Hepatocyte (in vitro differentiated cells): Measurements from ENCODE around the gene PLXNA2. TPM values are rescaled to one million over a fixed set of nuclear protein-coding genes. Genes with fewer than 3 reads are reported as not detected.

ENCODE experiments used
- DNase-seq: peaks from one replicate; pipeline ENCODE4 v3.0.0-alpha.2; 2016; ENCODE audit warnings: low spot score
- H2AFZ ChIP-seq: fragments of 200-600 bp; sonication (generic); 2 replicates; pipeline ENCODE4 v1.6.0; 2016; ENCODE audit warnings: antibody characterized with exemption, mild to moderate bottlenecking
- H3K27ac ChIP-seq: fragments of 200-600 bp; sonication (generic); 2 replicates; pipeline ENCODE4 v1.5.1; 2016; ENCODE audit warnings: mild to moderate bottlenecking
- H3K27me3 ChIP-seq: fragments of 200-600 bp; sonication (generic); 2 replicates; pipeline ENCODE4 v1.6.1; 2016
- H3K36me3 ChIP-seq: fragments of 200-600 bp; sonication (generic); replicated peaks from 2 replicates; pipeline ENCODE4 v1.5.1; 2016; ENCODE audit warnings: low read depth; ENCODE audit not compliant: insufficient read depth
- H3K4me1 ChIP-seq: fragments of 200-600 bp; sonication (generic); 2 replicates; pipeline ENCODE4 v1.5.1; 2016; ENCODE audit warnings: mild to moderate bottlenecking, moderate library complexity; ENCODE audit not compliant: insufficient read depth
- H3K4me2 ChIP-seq: fragments of 200-600 bp; sonication (generic); 2 replicates; pipeline ENCODE4 v1.6.0; 2016
- H3K4me3 ChIP-seq: fragments of 200-600 bp; sonication (generic); 2 replicates; pipeline ENCODE4 v1.5.1; 2016; ENCODE audit warnings: mild to moderate bottlenecking
- H3K79me2 ChIP-seq: fragments of 200-600 bp; sonication (generic); 2 replicates; pipeline ENCODE4 v1.6.0; 2017; ENCODE audit warnings: mild to moderate bottlenecking
- H3K9me2 ChIP-seq: fragments of 200-600 bp; sonication (generic); replicated peaks from 2 replicates; pipeline ENCODE4 v1.6.0; 2017; ENCODE audit warnings: mild to moderate bottlenecking; ENCODE audit not compliant: insufficient read depth
- H3K9me3 ChIP-seq: fragments of 200-600 bp; sonication (generic); 2 replicates; pipeline ENCODE4 v1.5.1; 2016; ENCODE audit warnings: low read depth, mild to moderate bottlenecking
- H4K20me1 ChIP-seq: fragments of 200-600 bp; sonication (generic); 2 replicates; pipeline ENCODE4 v1.6.0; 2016; ENCODE audit warnings: mild to moderate bottlenecking; ENCODE audit not compliant: insufficient read depth, poor library complexity, severe bottlenecking
- EZH2 ChIP-seq: fragments of 200-600 bp; sonication (generic); IDR thresholded peaks from 2 replicates; pipeline ENCODE4 v1.6.1; 2016; ENCODE audit warnings: antibody characterized with exemption, mild to moderate bottlenecking, borderline replicate concordance
- EZH2phosphoT487 ChIP-seq: fragments of 200-600 bp; sonication (generic); IDR thresholded peaks from one replicate; pipeline ENCODE4 v1.6.1; 2018; ENCODE audit warnings: antibody characterized with exemption, mild to moderate bottlenecking, low read depth, moderate library complexity; ENCODE audit not compliant: unreplicated experiment, severe bottlenecking
- WGBS: methylation state at CpG from one replicate; pipeline ENCODE4 v1.1.6; 2016; ENCODE audit warnings: low lambda C conversion rate; ENCODE audit errors: missing lambda C conversion rate; 5-methylcytosine and 5-hydroxymethylcytosine counted together
- polyA plus RNA-seq: library from polyadenylated mRNA; unstranded; fragments of >200 nt; fragmentation: Nextera tagmentation; extraction: Ambion mirVana; gene quantifications from 2 replicates; pipeline ENCODE4 v1.2.1, GENCODE V29; 2016
- total RNA-seq: library from RNA; depleted of rRNA; stranded (reverse); fragments of >200 nt; gene quantifications from 2 replicates; pipeline ENCODE4 v1.2.3, GENCODE V29; 2014
- TF ChIP-seq, protein P1 (sequence below): fragments of 200-600 bp; sonication (generic); IDR thresholded peaks from 2 replicates; pipeline ENCODE4 v1.5.1; 2016; ENCODE audit warnings: antibody characterized with exemption, mild to moderate bottlenecking; ENCODE audit not compliant: poor library complexity

PLXNA2 gene
- total and polyA plus RNA-seq, 2 experiments from 2014 or later: 9.8 to 13.1 TPM

DNA sequence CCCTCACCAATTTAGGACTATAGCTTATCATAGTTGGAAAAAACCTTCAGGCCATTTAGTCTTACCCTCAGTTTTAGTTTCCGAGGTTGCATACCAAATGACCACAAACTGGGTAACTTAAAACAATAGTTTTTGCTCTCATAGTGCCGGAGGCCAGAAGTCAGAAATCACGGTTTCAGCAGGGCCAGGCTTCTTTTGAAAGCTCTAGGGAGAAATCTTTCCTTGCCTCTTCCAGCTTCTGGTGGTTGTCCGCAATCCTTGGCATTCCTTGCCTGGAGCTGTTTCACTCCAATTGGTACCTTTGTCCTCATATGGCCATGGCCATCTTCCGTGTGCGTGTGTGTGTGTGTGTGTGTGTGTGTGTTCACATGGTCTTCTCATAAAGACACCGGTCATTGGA lies 12.4 kb upstream of the PLXNA2 start:
- H3K36me3 ChIP-seq: no peaks in the 10 kb centered on the region
- no peak overlapping the region for H3K27ac ChIP-seq
- peaks cover 12% of the 10 kb centered on the region for H3K4me1 ChIP-seq
- no peaks in the 10 kb centered on the region for H4K20me1 ChIP-seq
- no peaks in the 10 kb centered on the region for H3K27me3 ChIP-seq
- TF ChIP-seq, protein P1, sequence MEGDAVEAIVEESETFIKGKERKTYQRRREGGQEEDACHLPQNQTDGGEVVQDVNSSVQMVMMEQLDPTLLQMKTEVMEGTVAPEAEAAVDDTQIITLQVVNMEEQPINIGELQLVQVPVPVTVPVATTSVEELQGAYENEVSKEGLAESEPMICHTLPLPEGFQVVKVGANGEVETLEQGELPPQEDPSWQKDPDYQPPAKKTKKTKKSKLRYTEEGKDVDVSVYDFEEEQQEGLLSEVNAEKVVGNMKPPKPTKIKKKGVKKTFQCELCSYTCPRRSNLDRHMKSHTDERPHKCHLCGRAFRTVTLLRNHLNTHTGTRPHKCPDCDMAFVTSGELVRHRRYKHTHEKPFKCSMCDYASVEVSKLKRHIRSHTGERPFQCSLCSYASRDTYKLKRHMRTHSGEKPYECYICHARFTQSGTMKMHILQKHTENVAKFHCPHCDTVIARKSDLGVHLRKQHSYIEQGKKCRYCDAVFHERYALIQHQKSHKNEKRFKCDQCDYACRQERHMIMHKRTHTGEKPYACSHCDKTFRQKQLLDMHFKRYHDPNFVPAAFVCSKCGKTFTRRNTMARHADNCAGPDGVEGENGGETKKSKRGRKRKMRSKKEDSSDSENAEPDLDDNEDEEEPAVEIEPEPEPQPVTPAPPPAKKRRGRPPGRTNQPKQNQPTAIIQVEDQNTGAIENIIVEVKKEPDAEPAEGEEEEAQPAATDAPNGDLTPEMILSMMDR: no peak
- TF ChIP-seq EZH2 (no peak), EZH2phosphoT487 (no peak)
- no peaks in the 10 kb centered on the region for H3K79me2 ChIP-seq
- DNase-seq: no peak
- no peak overlapping the region for H3K4me2 ChIP-seq
- 78% methylated on average over 7 of the region's 7 CpGs for WGBS
- H2AFZ ChIP-seq: no peak overlapping the region
- no peaks in the 10 kb centered on the region for H3K9me2 ChIP-seq
- H3K9me3 ChIP-seq: no peaks in the 10 kb centered on the region
- H3K4me3 ChIP-seq: no peak overlapping the region

- DNase-seq: no peak
- H2AFZ ChIP-seq: no peak overlapping the region
- no peak overlapping the region for H3K4me3 ChIP-seq
- TF ChIP-seq, protein P1: no peak
- TF ChIP-seq EZH2 (no peak), EZH2phosphoT487 (no peak)
- no peaks in the 10 kb centered on the region for H3K36me3 ChIP-seq
- no peaks in the 10 kb centered on the region for H3K9me2 ChIP-seq
- H3K4me1 ChIP-seq: peaks cover 12% of the 10 kb centered on the region
- H3K27me3 ChIP-seq: no peaks in the 10 kb centered on the region
- no peaks in the 10 kb centered on the region for H3K79me2 ChIP-seq
- no peaks in the 10 kb centered on the region for H3K9me3 ChIP-seq
- no peak overlapping the region for H3K27ac ChIP-seq
- no peak overlapping the region for H3K4me2 ChIP-seq
- WGBS: 75% methylated on average over 1 of the region's 1 CpG
- H4K20me1 ChIP-seq: no peaks in the 10 kb centered on the region
These were observed 11.9 kb upstream of the PLXNA2 start for GRCh38 chr1:208256091-208256490.

DNA sequence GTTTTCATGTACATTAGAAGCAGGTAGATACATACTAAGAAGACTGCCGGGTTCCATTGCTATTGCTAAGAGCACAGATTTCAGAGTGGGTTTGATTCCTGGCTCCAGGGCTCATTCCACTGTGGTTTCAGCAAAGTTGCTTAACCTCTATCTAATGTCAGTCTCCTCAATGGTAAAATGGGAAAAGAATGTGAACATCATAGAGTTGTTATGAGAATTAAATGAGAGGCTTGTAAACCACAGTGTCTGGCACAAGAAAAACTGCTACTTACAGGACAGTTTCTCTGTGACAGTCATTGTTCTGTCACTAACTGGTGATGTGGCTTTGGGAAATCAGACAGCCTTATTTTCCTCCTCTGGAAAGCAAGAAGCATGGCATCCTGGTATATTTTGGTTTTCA lies 10.7 kb upstream of the PLXNA2 start:
- WGBS: 59% methylated on average over 1 of the region's 1 CpG
- Histone ChIP-seq H3K4me1 (peaks cover 12% of the 10 kb centered on the region), H3K9me3 (no peaks in the 10 kb centered on the region), H3K27me3 (no peaks in the 10 kb centered on the region), H3K27ac (no peak overlapping the region), H3K4me3 (no peak overlapping the region), H3K9me2 (no peaks in the 10 kb centered on the region), H3K79me2 (no peaks in the 10 kb centered on the region), H4K20me1 (no peaks in the 10 kb centered on the region), H2AFZ (no peak overlapping the region), H3K36me3 (no peaks in the 10 kb centered on the region), H3K4me2 (no peak overlapping the region)
- DNase-seq: no peak
- TF ChIP-seq, protein P1: no peak
- TF ChIP-seq EZH2phosphoT487 (no peak), EZH2 (no peak)

GRCh38 chr1:208254376-208254775 lies 10.2 kb upstream of the PLXNA2 start:
- Histone ChIP-seq H3K27me3 (no peaks in the 10 kb centered on the region), H3K79me2 (no peaks in the 10 kb centered on the region), H4K20me1 (no peaks in the 10 kb centered on the region), H3K9me2 (no peaks in the 10 kb centered on the region), H3K4me3 (no peak overlapping the region), H3K36me3 (no peaks in the 10 kb centered on the region), H3K9me3 (no peaks in the 10 kb centered on the region), H3K4me1 (peaks cover 12% of the 10 kb centered on the region), H3K4me2 (no peak overlapping the region), H2AFZ (no peak overlapping the region), H3K27ac (peak overlapping the region; percentile 36)
- DNase-seq: no peak
- TF ChIP-seq, protein P1: no peak
- TF ChIP-seq EZH2phosphoT487: no peak
- no peak for TF ChIP-seq EZH2
- 60% methylated on average over 1 of the region's 1 CpG for WGBS
